ENCODE measurements around the gene NCAM2. TPM values are rescaled to one million over a fixed set of nuclear protein-coding genes. Genes with fewer than 3 reads are reported as not detected.

The NCAM2 gene
- total RNA-seq, 1 experiment from 2014 or later = not detected

DNA sequence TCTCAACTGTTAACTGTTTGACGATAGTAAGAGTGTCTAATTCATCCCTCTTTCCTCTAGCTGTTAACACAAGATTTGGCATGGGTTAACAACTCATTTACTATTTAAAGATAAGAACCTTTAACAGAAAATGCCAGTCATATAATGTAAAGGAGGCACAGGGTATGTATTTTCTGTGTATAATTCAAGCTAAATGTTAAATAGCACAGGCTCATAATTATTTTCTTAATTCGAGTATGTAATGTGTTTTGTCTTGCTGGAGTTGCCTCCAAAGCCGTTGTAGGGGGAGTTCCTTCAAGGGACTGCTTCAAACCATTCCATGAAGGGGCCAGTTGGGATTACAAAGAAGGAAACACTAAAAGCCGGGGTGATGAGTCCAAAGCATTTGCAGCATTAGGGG is 111.5 kb downstream of the NCAM2 start:
- no peaks in the 10 kb centered on the region for H3K27me3 ChIP-seq (ENCODE audit: insufficient read depth, low read length)
- DNase-seq (ENCODE audit: low read depth, low spot score) (no peak), ATAC-seq (no peak)
- intact Hi-C loops (cut with micrococcal nuclease) = no loop called here
- H3K79me2 ChIP-seq (ENCODE audit: insufficient read depth, low read length) = no peaks in the 10 kb centered on the region
- H3K4me1 ChIP-seq (ENCODE audit: control insufficient read depth in 1 of 2, insufficient read depth in 2 of 2, low read length in 2 of 2) = no peaks in the 10 kb centered on the region
- no peak overlapping the region for H3K4me2 ChIP-seq (ENCODE audit: low read length)
- ChIA-PET POLR2A (no interaction called here), RAD21 (ENCODE audit: low non-redundant PET in 1 of 2, low total read pairs in 2 of 2, uncharacterized antibody in 2 of 2, unreplicated experiment in 2 of 2) (no interaction called here), CTCF (no interaction called here)
- no peak overlapping the region for H2AFZ ChIP-seq (ENCODE audit: low read depth, low read length, poor library complexity, severe bottlenecking)
- no peaks in the 10 kb centered on the region for H3K9me2 ChIP-seq (ENCODE audit: insufficient read depth)
- H4K20me1 ChIP-seq (ENCODE audit: insufficient read depth) = no peaks in the 10 kb centered on the region
- no peak overlapping the region for H3K27ac ChIP-seq (ENCODE audit: low read depth, low read length)
- no peaks in the 10 kb centered on the region for H3K36me3 ChIP-seq (ENCODE audit: control insufficient read depth in 1 of 2, insufficient read depth in 2 of 2, low read length in 2 of 2)
- H3K4me3 ChIP-seq (replicated peaks in 1 of 2; ENCODE audit: low read depth in 1 of 2, low read length in 2 of 2) = no peak overlapping the region
- no peak for TF ChIP-seq ZFX (IDR thresholded peaks at IDR 0.05)
- TF ChIP-seq YY1 (IDR thresholded peaks at IDR 0.05; ENCODE audit: extremely low read depth, insufficient replicate concordance, low read depth, low read length) = no peak
- no peak for TF ChIP-seq FOSL1 (IDR thresholded peaks at IDR 0.05; ENCODE audit: low read depth)
- no peak for TF ChIP-seq POLR2A (IDR thresholded peaks at IDR 0.05; ENCODE audit: borderline replicate concordance, extremely low read depth, insufficient read depth, insufficient read length)
- no peak for TF ChIP-seq POLR2AphosphoS5 (IDR thresholded peaks at IDR 0.05; ENCODE audit: low read depth, low read length)
- TF ChIP-seq EZH2phosphoT487 (IDR thresholded peaks at IDR 0.05; ENCODE audit: borderline replicate concordance) = no peak
- no peak for TF ChIP-seq EGR1 (IDR thresholded peaks at IDR 0.05; ENCODE audit: low read depth)
- no peak for TF ChIP-seq SIN3A (IDR thresholded peaks at IDR 0.05; ENCODE audit: low read depth)
- no peak for TF ChIP-seq SRF (IDR thresholded peaks at IDR 0.05; ENCODE audit: low read depth)
- TF ChIP-seq, protein P1, sequence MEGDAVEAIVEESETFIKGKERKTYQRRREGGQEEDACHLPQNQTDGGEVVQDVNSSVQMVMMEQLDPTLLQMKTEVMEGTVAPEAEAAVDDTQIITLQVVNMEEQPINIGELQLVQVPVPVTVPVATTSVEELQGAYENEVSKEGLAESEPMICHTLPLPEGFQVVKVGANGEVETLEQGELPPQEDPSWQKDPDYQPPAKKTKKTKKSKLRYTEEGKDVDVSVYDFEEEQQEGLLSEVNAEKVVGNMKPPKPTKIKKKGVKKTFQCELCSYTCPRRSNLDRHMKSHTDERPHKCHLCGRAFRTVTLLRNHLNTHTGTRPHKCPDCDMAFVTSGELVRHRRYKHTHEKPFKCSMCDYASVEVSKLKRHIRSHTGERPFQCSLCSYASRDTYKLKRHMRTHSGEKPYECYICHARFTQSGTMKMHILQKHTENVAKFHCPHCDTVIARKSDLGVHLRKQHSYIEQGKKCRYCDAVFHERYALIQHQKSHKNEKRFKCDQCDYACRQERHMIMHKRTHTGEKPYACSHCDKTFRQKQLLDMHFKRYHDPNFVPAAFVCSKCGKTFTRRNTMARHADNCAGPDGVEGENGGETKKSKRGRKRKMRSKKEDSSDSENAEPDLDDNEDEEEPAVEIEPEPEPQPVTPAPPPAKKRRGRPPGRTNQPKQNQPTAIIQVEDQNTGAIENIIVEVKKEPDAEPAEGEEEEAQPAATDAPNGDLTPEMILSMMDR (IDR thresholded peaks at IDR 0.05 in 2 of 3, conservative IDR thresholded peaks at IDR 0.05 in 1 of 3; ENCODE audit: borderline replicate concordance in 1 of 3, insufficient read depth in 1 of 3, low read depth in 2 of 3, low read length in 2 of 3) = no peak
- TF ChIP-seq RAD21 (IDR thresholded peaks at IDR 0.05; ENCODE audit: low read depth) = no peak
- no peak for TF ChIP-seq JUND (IDR thresholded peaks at IDR 0.05)
- H3K9me3 ChIP-seq (ENCODE audit: control insufficient read depth in 1 of 2, insufficient read depth in 1 of 2, low read depth in 1 of 2, low read length in 2 of 2) = peaks cover 14 to 17% of the 10 kb centered on the region in 2 experiments; a peak in 2 of 4 replicates
- H3K9ac ChIP-seq (ENCODE audit: low read length) = no peak overlapping the region
- BruUV-seq (replicated peaks) = no TSS peak

Measured in HCT116 (cell line).